GM12872 (cell line): ENCODE results near the gene TFB2M.

Experiments used
- CTCF ChIP-seq: IDR thresholded peaks from 3 replicates; pipeline ENCODE4 v1.5.1; 2011; ENCODE audit warnings: low read depth, mild to moderate bottlenecking, low read length, moderate library complexity; ENCODE audit not compliant: insufficient read depth

TFB2M gene

GRCh38 chr1:246580497-246581370, 14.7 kb upstream of the TFB2M start:
- no peak for TF ChIP-seq CTCF

GRCh38 chr1:246579818-246580217, 13.8 kb upstream of the TFB2M start:
- TF ChIP-seq CTCF: no peak

- TF ChIP-seq CTCF: no peak
Measured at GRCh38 chr1:246577720-246578106, 11.7 kb upstream of the TFB2M start.

GRCh38 chr1:246577082-246577719, 11.1 kb upstream of the TFB2M start:
- no peak for TF ChIP-seq CTCF

GRCh38 chr1:246576709-246577032, 10.6 kb upstream of the TFB2M start:
- no peak for TF ChIP-seq CTCF

GRCh38 chr1:246573491-246573890, 7.4 kb upstream of the TFB2M start:
- no peak for TF ChIP-seq CTCF

- no peak for TF ChIP-seq CTCF
Measured at GRCh38 chr1:246572785-246573184, 6.7 kb upstream of the TFB2M start.
